Rectal smooth muscle tissue (tissue), 1 donor: Measurements from ENCODE around the gene ZNF22.
A peak's percentile ranks its signal among the peaks of the same experiment; 100 is the strongest.

Experiments
- H3K27ac ChIP-seq: one replicate; pipeline ENCODE4 v1.7.0; 2013; ENCODE audit warnings: low read depth, low read length, inconsistent platforms
- H3K27me3 ChIP-seq: one replicate; pipeline ENCODE4 v1.7.0; 2013; ENCODE audit warnings: low read length; ENCODE audit not compliant: control insufficient read depth, insufficient read depth
- H3K36me3 ChIP-seq: one replicate; pipeline ENCODE4 v1.7.0; 2013; ENCODE audit warnings: low read length; ENCODE audit not compliant: control insufficient read depth, insufficient read depth
- H3K4me1 ChIP-seq: one replicate; pipeline ENCODE4 v1.7.0; 2013; ENCODE audit warnings: low read length; ENCODE audit not compliant: control insufficient read depth, insufficient read depth
- H3K4me3 ChIP-seq: one replicate; pipeline ENCODE4 v1.7.0; 2013; ENCODE audit warnings: low read length
- H3K9ac ChIP-seq: one replicate; pipeline ENCODE4 v1.7.0; 2013; ENCODE audit warnings: low read length

The ZNF22 gene

GRCh38 chr10:44992070-44992731, 8.5 kb upstream of the ZNF22 start:
- Histone ChIP-seq H3K9ac (no peak overlapping the region), H3K27ac (no peak overlapping the region), H3K4me1 (peaks cover 23% of the 10 kb centered on the region), H3K27me3 (no peaks in the 10 kb centered on the region), H3K4me3 (no peak overlapping the region), H3K36me3 (peaks cover 17% of the 10 kb centered on the region)

- Histone ChIP-seq H3K27ac (no peak overlapping the region), H3K9ac (no peak overlapping the region), H3K4me3 (no peak overlapping the region), H3K4me1 (peaks cover 23% of the 10 kb centered on the region), H3K36me3 (peaks cover 17% of the 10 kb centered on the region), H3K27me3 (no peaks in the 10 kb centered on the region)
Measured at GRCh38 chr10:44992732-44993225, 7.9 kb upstream of the ZNF22 start.

GRCh38 chr10:44993226-44993921, 7.3 kb upstream of the ZNF22 start:
- H3K27me3 ChIP-seq = no peaks in the 10 kb centered on the region
- no peak overlapping the region for H3K27ac ChIP-seq
- peaks cover 17% of the 10 kb centered on the region for H3K36me3 ChIP-seq
- H3K4me1 ChIP-seq = peaks cover 23% of the 10 kb centered on the region
- H3K4me3 ChIP-seq = no peak overlapping the region
- H3K9ac ChIP-seq = no peak overlapping the region

- peaks cover 15% of the 10 kb centered on the region for H3K36me3 ChIP-seq
- H3K9ac ChIP-seq = no peak overlapping the region
- H3K27ac ChIP-seq = no peak overlapping the region
- no peak overlapping the region for H3K4me3 ChIP-seq
- H3K4me1 ChIP-seq = peaks cover 23% of the 10 kb centered on the region
- H3K27me3 ChIP-seq = no peaks in the 10 kb centered on the region
Measured at GRCh38 chr10:44993922-44994751, 6.6 kb upstream of the ZNF22 start.

- peaks cover 23% of the 10 kb centered on the region for H3K4me1 ChIP-seq
- H3K9ac ChIP-seq = no peak overlapping the region
- H3K27me3 ChIP-seq = no peaks in the 10 kb centered on the region
- peak overlapping the region; percentile 90 for H3K27ac ChIP-seq
- no peak overlapping the region for H3K4me3 ChIP-seq
- H3K36me3 ChIP-seq = peaks cover 8% of the 10 kb centered on the region
Measured at GRCh38 chr10:44994752-44995530, 5.8 kb upstream of the ZNF22 start.

- Histone ChIP-seq H3K4me3 (no peak overlapping the region), H3K36me3 (peaks cover 7% of the 10 kb centered on the region), H3K27ac (peak overlapping the region; percentile 90), H3K4me1 (peaks cover 23% of the 10 kb centered on the region), H3K9ac (no peak overlapping the region), H3K27me3 (no peaks in the 10 kb centered on the region)
Measured at GRCh38 chr10:44995581-44995913, 5.2 kb upstream of the ZNF22 start.

- Histone ChIP-seq H3K27me3 (no peaks in the 10 kb centered on the region), H3K27ac (peak overlapping the region; percentile 90), H3K36me3 (peaks cover 7% of the 10 kb centered on the region), H3K9ac (peak overlapping the region; percentile 1), H3K4me1 (peaks cover 23% of the 10 kb centered on the region), H3K4me3 (no peak overlapping the region)
Measured at GRCh38 chr10:44995914-44996669, 4.6 kb upstream of the ZNF22 start.

- Histone ChIP-seq H3K9ac (no peak overlapping the region), H3K4me3 (no peak overlapping the region), H3K4me1 (peaks cover 21% of the 10 kb centered on the region)
Measured at GRCh38 chr10:44997105-44997748, 3.5 kb upstream of the ZNF22 start.

GRCh38 chr10:44998146-44998631, 2.5 kb upstream of the ZNF22 start:
- Histone ChIP-seq H3K4me3 (no peak overlapping the region), H3K4me1 (peaks cover 21% of the 10 kb centered on the region), H3K9ac (no peak overlapping the region), H3K27me3 (no peaks in the 10 kb centered on the region), H3K27ac (no peak overlapping the region), H3K36me3 (peaks cover 2% of the 10 kb centered on the region)

More at GRCh38 chr10:44997105-44997748, 3.5 kb upstream of the ZNF22 start:
- Histone ChIP-seq H3K36me3 (peaks cover 2% of the 10 kb centered on the region), H3K27ac (peak overlapping the region; percentile 90), H3K27me3 (no peaks in the 10 kb centered on the region)

GRCh38 chr10:45000138-45000751, 478 bp upstream of the ZNF22 start:
- Histone ChIP-seq H3K4me1 (peaks cover 19% of the 10 kb centered on the region), H3K27me3 (no peaks in the 10 kb centered on the region), H3K36me3 (no peaks in the 10 kb centered on the region), H3K9ac (peak overlapping the region; percentile 34), H3K4me3 (peak overlapping the region; percentile 85), H3K27ac (peak overlapping the region; percentile 95)
